OCI-LY3 (cell line): ENCODE measurements around the gene TYMP.

Experiments used
- CTCF ChIP-seq: fragments of 200-600, 300-600 bp; sonication (generic); IDR thresholded peaks from 2 replicates; pipeline ENCODE4 v1.5.1; 2014; ENCODE audit warnings: antibody characterized with exemption, low read length, low read depth
- EZH2phosphoT487 ChIP-seq: fragments of 200-600 bp; shearing (Covaris generic); IDR thresholded peaks from 2 replicates; pipeline ENCODE4 v1.6.1; 2018; ENCODE audit warnings: antibody characterized with exemption, mixed run types, low read depth

- TF ChIP-seq CTCF (no peak), EZH2phosphoT487 (no peak)
These were observed 45.6 kb downstream of the TYMP start for GRCh38 chr22:50483977-50484853.
